ENCODE data around the gene SCAF1.

DNA sequence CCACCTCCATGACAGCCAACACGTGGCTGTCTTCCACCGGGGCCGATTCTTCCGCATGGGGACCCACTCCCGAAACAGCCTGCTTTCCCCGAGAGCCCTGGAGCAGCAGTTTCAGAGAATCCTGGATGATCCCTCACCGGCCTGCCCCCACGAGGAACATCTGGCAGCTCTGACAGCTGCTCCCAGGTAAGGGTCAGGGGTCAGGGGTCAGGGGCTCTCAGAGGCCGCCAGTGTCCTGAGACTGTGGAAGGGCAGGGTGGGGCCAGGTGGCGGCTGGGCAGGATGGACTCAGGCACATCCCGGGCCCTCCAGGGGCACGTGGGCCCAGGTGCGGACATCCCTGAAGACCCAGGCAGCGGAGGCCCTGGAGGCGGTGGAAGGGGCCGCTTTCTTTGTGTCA lies 63.9 kb downstream of the SCAF1 start:
- TF ChIP-seq POLR2A (IDR thresholded peaks at IDR 0.05; ENCODE audit: low read length) = no peak
- TF ChIP-seq GATA1 (IDR thresholded peaks at IDR 0.05; ENCODE audit: low read depth, low read length) = no peak
